Measurements from ENCODE around the gene ENTHD1. TPM values are rescaled to one million over a fixed set of nuclear protein-coding genes. Genes with fewer than 3 reads are reported as not detected.
A peak's percentile ranks its signal among the peaks of the same experiment; 100 is the strongest.

ENTHD1 gene
- total and polyA plus RNA-seq, 2 of the 4 experiments (the other 2 are of a cell fraction), result not detected

GRCh38 chr22:39932918-39933649 lies 39.5 kb upstream of the ENTHD1 start:
- DNase-seq (no peak), ATAC-seq (ENCODE audit: low read depth) (no peak)
- Histone ChIP-seq H2BK15ac (ENCODE audit: low read depth, low read length) (no peak overlapping the region), H4K5ac (ENCODE audit: low read depth, low read length) (no peak overlapping the region), H3K4me1 (ENCODE audit: control insufficient read depth, insufficient read depth, low read length) (no peaks in the 10 kb centered on the region; the same call in 1 of the 2 replicates), H3K4me3 (ENCODE audit: insufficient read depth, low read depth, low read length) (no peak overlapping the region), H3K27ac (ENCODE audit: insufficient read depth, low read length) (no peak overlapping the region), H2AK5ac (ENCODE audit: low read depth, low read length) (no peak overlapping the region), H2AFZ (replicated peaks; ENCODE audit: low read length, poor library complexity) (no peak overlapping the region), H3K23ac (ENCODE audit: low read depth, low read length) (no peak overlapping the region), H3K9me3 (ENCODE audit: control insufficient read depth, insufficient read depth, low read length) (no peaks in the 10 kb centered on the region), H2BK20ac (ENCODE audit: low read depth, low read length) (no peak overlapping the region), H3K4me2 (ENCODE audit: low read depth, low read length) (no peak overlapping the region), H2BK120ac (ENCODE audit: low read depth, low read length) (no peak overlapping the region), H3K9me1 (ENCODE audit: insufficient read depth, low read length) (no peaks in the 10 kb centered on the region), H4K8ac (ENCODE audit: low read depth in 2 of 2, low read length in 2 of 2) (no peak overlapping the region), H3K9ac (ENCODE audit: low read depth, low read length) (no peak overlapping the region), H3K56ac (ENCODE audit: extremely low read depth, insufficient read depth, low read length) (no peak overlapping the region), H3K18ac (ENCODE audit: low read depth, low read length) (no peak overlapping the region), H3K27me3 (ENCODE audit: control insufficient read depth, insufficient read depth, low read length) (peaks cover 68% of the 10 kb centered on the region), H3K14ac (replicated peaks; ENCODE audit: low read depth, low read length) (no peak overlapping the region), H2BK5ac (ENCODE audit: low read depth, low read length, poor library complexity, severe bottlenecking) (no peak overlapping the region), H2AK9ac (replicated peaks; ENCODE audit: low read depth, low read length, poor library complexity) (no peak overlapping the region), H3K79me1 (ENCODE audit: low read depth in 1 of 2, low read length in 2 of 2) (no peaks in the 10 kb centered on the region), H4K20me1 (ENCODE audit: insufficient read depth, low read length) (no peaks in the 10 kb centered on the region), H4K91ac (ENCODE audit: insufficient read depth, low read depth, low read length) (no peak overlapping the region), H3K36me3 (ENCODE audit: control insufficient read depth, insufficient read depth, low read length) (no peaks in the 10 kb centered on the region), H3K4ac (ENCODE audit: low read depth, low read length) (no peak overlapping the region)
- POLR2A ChIA-PET (ENCODE audit: unreplicated experiment), result interaction anchor here (0.5 kb wide), 1 partner anchor 95 kb away, joined by 3 read pairs; no protein-coding TSS in a partner anchor
- dilution Hi-C loops (cut with HindIII; ENCODE audit: low sequenced_read_pairs, unreplicated experiment) (no loop called here), intact Hi-C loops (cut with micrococcal nuclease) (no loop called here), in situ Hi-C loops (cut with MboI; ENCODE audit: low sequenced_read_pairs) (no loop called here)
- no TSS peak for BruUV-seq (replicated peaks)
- CTCF ChIA-PET, result interaction anchor here (0.7 kb wide), 1 partner anchor 91 kb away, joined by 3 read pairs; no protein-coding TSS in a partner anchor
- WGBS, 2 experiments (ENCODE audit: extremely low coverage in 2 of 2, insufficient read length in 1 of 2), result 67% methylated on average over 1 of the region's 7 CpGs; no CpG with 5 or more reads in 1 of the 2 experiments
- TF ChIP-seq CEBPB (IDR thresholded peaks at IDR 0.05; ENCODE audit: low read depth, low read length) (no peak), RAD21 (IDR thresholded peaks at IDR 0.05; ENCODE audit: low read length) (peak; percentile 49), SMC3 (IDR thresholded peaks at IDR 0.05; ENCODE audit: low read depth, low read length) (peak; percentile 65), CTCF (conservative IDR thresholded peaks at IDR 0.05; ENCODE audit: low read depth, low read length) (peak; percentile 44)
